IPS-18c (cell line): ENCODE measurements around the gene ADARB2.
"Not testable (repeated sequence)": the region's sequence is repeated elsewhere in the genome, so short reads cannot be mapped to it uniquely, and the experiment has no call there.

Source experiments
- H3K4me3 ChIP-seq: 2 replicates; pipeline ENCODE4 v1.7.0; 2013; ENCODE audit warnings: low read depth, mild to moderate bottlenecking, low read length, moderate library complexity; ENCODE audit not compliant: insufficient read depth
- H3K9me3 ChIP-seq: one replicate; pipeline ENCODE4 v1.6.1; 2013; ENCODE audit warnings: mild to moderate bottlenecking, low read length, moderate library complexity; ENCODE audit not compliant: control insufficient read depth, insufficient read depth

Gene ADARB2

DNA sequence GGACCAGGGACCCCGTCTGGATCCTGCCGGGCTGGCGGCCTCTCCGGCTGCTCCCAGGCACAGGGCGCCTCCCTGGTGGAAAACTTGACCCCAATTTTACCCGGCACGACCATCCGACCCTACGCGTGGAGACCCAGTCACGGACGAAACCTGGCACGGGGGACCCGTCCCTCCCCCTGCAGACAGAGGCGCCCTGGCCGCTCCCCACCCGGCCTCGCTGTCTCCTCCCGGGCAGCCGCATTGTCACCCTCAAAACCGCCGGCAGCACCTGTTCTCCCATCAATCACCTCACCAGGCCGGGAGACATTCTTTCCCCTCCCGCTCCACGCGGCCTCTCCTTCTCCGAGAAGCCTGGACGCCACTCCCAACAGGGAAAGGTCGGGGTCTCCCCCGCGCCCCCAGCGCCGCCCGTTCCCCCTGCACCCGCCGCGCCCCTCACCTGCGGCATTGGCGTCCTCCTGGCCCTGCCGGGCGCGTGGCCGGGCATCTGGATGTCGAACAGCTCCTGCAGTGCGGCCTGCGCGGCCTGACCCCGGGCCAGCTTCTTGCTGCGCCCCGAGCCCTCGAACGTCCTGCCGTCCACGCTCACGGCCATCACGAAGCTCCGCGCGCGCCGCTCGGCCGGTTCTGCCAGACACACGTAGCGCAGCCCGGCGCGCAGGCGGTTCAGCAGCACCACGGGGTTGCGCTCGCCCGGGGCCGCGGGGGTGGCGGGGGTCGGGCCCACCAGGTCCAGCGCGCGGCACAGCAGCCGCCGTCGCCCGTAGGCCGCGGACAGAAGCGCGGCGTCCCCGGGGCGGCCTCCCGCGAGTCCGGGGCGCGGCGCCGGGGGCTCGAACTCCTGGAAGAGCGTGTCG is 374.5 kb downstream of the ADARB2 start:
- no peak overlapping the region for H3K4me3 ChIP-seq
- H3K9me3 ChIP-seq, result no peaks in the 10 kb centered on the region

DNA sequence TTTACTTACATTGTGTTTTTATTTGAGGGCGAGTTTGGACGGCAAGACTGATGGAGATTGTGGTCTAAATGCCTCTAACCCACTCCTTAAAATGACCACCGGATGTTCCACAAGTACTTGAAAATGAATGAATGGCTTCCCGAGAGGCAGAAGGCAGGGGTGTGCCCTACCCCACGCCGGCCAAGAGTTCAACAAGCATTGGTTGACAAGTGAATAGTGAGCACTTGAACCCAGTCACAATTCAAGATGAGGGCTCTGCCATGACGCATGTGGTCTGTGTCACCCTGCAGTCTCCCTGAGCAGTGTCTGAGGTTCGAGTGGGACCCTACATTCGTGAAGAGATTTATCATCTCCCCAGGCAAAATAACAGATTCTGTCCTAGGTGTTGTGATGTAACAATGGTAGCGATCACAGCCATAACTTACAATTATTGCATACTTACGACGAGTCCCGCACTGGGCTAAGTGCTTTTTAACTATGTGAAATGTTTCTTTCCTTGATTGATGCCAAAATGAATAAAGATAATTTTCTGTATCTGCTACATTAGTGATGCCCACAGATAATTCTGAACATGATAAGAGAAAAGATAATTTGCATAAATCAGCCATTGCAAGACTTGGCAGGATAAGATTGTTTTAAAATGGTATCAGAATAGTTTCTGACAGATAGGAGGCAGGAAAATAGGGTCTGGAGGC is 375.8 kb downstream of the ADARB2 start:
- Histone ChIP-seq H3K4me3 (no peak overlapping the region), H3K9me3 (no peaks in the 10 kb centered on the region)

DNA sequence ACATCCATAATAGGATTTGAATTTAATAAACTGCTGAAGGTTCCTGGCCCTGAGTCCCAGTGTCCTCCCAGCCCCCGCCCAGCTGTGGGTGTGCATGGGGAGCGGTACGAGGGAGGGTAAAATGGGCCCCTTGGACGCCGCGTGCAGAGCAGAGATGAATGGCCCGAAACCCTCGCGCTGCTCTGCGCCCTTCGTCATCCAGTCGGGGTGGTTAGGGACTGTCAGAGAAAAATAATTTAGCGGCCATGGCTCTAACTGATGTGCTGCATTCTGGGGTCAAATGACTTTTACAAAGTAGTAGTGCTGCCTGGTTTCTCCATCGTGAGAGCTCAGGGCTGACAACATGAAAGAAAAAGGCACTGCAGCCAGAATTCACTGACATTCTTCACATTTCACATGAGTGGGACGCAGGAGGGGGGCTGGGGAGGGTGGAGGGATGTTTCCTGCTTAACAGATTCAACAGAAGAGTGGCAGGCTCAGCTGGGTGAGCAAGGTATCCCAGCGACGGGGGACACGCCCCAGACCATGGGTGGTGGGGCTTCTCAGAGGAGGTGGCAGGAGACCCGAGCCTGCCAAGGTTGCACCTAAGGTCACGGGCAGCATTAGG is 376.7 kb downstream of the ADARB2 start:
- H3K9me3 ChIP-seq, result no peaks in the 10 kb centered on the region
- H3K4me3 ChIP-seq, result no peak overlapping the region

DNA sequence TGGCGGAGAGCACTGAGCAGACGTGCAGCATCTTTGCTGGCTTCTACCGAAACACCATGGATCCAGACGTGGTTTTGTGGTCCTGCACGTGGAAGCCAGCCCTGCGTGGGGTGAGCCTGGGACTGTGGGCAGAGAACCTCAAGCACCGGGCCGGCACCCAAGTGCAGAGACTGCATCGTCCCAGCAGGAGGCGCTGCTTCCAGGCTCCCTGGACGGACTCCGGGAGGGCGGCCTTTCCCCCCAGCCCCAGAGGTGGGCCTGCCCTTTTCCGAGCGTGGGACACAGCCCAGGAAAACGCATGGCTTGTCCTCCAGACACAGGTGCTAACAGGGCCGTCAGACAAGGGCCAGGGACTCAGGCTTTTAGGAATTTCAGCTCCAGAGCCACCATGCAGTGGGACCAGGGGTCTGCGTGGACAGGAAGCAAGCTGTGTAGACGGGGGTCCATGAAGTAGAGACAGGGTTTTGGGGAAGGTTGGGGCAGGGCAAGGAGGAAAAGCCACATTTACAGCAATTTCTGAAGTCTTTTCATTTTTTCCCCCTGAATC is 377.2 kb downstream of the ADARB2 start:
- H3K4me3 ChIP-seq, result no peak overlapping the region

DNA sequence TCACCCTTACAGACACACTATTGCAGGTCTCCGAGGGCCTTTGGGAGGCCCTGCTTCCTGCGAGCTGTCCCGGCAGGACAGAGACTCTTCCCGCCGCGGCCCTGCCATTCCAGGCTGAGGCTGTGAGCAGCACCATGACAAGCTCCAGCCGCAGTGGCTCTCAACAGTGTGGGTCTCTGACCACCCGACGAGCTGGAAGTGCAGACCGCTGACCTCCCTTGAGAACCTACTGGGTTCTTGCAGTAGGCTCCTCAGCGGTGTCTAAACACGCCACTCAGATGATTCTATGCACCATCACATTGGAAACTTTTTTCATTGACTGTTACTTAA is 377.7 kb downstream of the ADARB2 start:
- no peaks in the 10 kb centered on the region for H3K9me3 ChIP-seq
- no peak overlapping the region for H3K4me3 ChIP-seq

More for the DNA sequence above, 377.2 kb downstream of the ADARB2 start:
- no peaks in the 10 kb centered on the region for H3K9me3 ChIP-seq

DNA sequence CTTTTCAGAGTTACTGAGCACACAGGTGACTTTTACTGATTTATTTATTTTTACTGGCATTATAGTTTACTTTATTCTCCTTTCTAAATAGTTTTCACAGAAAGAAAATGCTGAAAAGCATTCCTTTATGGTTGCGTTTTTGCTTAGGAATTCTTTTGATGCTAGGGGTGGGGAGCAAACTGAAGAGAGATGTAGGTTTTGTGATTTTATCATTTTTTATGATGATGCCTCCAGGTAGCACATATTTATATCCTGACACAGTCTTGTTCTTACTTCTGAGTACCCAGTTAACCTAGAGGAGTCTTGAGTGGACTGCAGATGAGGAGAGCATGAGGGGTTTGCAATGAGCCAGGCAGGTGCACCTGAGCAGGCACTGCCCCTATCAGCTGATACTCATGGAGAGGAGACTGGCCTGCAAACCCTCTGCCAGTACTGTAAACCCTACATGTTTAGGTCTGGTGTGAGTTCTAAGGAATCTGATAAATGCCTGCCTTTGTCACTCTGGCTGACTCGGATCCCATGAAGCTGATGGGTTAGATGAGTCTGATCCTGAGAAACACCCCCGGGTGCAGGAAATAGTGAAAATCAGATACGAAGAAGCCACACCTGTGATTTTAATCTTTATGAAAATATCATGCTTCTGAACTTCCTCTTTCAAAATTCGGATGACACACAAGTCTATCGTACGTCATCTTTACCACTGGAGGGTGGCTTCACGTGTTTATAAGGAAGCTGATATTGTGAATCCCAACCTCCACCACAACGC is 378.3 kb downstream of the ADARB2 start:
- H3K9me3 ChIP-seq, result no peaks in the 10 kb centered on the region
- no peak overlapping the region for H3K4me3 ChIP-seq

DNA sequence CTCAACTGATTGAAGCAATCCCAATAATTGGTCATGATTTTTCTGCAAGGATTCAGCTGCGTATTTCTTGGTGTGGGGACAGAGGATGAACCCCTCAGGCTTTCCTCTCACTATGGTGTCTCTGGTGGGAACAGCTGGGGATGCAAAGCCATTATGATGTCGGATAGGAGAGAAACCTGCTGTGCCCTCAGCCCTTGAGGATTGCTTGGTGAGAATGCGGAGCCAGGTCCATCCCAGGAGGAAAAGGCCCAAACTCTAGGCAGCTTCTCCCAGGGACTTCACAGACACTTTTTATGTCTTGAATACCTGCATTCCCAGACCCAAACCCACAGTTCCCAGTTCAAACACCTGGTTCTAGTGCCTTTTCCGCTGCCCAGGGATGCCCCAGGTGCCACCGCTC is 379.2 kb downstream of the ADARB2 start:
- no peaks in the 10 kb centered on the region for H3K9me3 ChIP-seq
- H3K4me3 ChIP-seq, result no peak overlapping the region

DNA sequence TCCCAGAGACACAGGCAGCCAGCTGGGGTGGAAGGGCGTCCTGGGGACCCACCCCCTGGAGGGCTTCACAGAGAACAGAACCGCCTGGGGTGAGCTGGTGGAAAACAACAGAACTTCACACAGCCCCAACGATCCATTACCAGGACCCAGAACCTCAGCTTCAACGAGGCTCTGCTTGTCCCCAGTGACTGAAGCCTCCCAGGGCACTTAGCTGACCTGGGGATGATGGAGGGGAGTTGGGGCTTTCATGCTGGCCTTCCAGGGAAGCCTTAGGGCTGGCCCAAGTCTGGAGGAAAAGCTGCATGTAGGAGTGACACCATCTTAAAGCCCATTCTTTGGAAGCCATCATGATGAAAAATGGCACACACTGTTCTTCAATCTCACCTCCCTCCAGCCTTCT is 381.0 kb downstream of the ADARB2 start:
- Histone ChIP-seq H3K9me3 (no peaks in the 10 kb centered on the region), H3K4me3 (no peak overlapping the region)

DNA sequence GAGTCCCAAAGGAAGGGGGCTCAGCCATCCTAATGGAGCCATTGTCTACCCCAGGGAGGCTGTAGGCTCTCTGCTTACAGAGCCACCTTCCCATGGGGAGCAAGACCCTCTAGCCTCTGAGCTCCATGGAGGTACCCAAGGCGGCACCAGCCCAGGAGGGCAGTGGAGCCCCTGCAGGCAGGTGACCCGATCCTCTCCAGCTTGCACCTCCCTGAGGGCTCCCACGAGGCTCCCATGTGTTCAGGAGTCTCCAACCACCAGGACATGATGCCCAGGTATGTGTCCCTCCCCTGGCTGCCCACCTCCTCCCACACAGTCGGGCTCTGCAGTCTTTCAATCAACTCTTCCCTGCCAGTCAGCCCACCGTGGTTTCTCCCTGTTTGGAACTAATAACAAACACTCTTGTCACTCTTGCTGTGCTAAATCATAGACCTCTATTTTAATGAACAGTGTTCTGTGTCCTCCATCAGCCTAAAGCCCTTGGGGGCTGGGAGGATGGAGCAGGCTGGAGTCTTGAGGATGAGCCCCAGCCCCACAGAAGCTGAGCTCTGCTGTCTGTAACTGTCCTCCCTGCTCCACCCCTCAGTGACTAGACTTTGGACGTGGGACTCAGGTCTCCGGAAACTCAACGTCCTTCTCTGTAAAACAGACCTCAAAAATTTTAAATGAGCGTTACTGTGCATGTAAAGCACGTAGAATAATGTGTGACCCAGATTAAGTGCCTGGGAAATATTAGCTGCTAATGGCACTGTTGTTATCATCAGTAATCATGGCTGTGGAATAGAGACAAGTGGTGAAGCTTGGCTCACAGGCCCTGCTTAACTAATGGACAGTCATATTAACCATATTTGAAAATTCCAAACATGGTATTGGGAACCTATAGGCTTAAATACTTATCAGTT is 382.3 kb downstream of the ADARB2 start:
- no peaks in the 10 kb centered on the region for H3K9me3 ChIP-seq
- no peak overlapping the region for H3K4me3 ChIP-seq

DNA sequence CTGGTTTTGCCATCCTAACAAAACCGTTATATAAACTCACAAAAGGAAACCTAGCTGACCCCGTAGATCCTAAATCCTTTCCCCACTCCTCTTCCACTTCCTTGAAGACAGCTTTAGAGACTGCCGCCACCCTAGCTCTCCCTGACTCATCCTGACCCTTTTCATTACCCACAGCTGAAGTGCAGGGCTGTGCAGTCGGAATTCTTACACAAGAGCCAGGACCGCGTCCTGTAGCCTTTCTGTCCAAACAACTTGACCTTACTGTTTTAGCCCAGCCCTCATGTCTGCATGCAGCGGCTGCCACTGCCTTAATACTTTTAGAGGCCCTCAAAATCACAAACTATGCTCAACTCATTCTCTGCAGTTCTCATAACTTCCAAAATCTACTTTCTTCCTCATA is 385.0 kb downstream of the ADARB2 start:
- H3K4me3 ChIP-seq, H3K9me3 ChIP-seq: not testable (repeated sequence)

DNA sequence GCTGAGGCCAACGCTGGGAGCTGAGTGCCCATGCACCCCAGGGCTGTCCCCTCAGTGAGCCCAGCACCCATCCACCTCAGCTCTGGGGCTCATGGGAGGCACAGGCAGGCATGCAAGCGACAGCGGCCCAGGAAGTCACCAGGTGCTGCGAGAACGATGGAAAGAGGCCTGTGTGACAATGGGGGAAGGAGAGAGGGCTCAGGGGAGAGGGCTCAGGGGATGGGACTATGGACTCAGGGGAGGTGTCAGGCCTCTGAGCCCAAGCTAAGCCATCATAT is 388.6 kb downstream of the ADARB2 start:
- H3K4me3 ChIP-seq, result no peak overlapping the region
- no peaks in the 10 kb centered on the region for H3K9me3 ChIP-seq

DNA sequence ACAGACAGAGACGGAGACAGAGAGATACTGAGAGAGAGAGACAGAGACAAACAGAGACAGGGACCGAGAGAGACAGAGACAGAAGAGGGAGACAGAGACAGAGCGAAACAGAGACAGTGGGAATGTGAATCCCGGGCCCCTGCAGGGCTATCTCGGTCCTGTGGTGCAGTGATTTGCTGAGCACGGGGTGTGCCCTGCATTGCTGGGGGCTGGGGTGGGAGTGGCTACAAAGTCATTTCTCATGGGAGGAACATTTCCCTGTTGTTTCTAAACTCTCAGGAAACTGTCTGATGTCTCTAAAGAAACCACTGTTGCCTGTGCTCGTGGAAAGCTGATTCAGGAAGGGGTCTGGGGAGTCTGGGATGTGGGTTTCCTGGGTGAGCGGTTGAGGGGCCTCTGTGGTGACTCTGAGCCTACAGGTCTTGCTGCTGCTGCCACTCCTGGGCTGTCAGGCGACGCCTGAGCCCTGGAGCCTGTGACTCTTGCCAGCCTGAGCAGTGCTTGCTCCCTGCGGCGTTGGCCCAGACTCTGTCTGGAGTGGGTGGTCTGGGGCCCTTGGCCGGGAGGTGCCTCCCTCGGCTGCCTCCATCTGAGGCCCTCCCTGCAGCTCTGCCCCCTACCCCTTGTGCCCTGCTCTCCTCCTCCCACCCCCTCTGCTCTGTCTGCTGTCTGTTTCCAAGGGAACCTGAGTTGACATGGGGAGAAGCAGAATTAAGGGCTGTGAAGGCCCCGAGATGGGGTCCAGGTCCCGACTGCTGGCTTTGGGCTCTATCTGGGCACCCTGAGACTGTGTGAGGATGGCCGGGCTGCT is 389.2 kb downstream of the ADARB2 start:
- Histone ChIP-seq H3K9me3 (no peaks in the 10 kb centered on the region), H3K4me3 (no peak overlapping the region)

DNA sequence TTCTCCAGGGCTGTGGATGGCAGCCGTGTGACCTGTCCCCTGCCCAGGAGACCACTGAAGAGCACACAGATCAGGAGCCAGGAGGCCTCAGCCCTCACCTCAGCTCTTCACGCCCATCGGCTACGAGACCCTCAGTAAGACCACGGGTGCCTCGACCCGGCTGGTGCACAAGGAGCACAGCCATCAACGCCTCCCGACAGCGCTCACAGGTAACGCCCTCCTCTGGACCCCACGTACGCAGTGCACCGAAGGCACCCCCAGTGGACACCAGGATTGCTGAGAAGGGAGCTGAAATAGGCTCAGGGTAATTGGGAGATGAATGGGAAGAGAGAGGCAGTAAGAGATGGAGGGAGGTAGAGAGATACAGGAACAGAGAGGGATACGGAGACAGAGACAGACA is 389.8 kb downstream of the ADARB2 start:
- Histone ChIP-seq H3K9me3 (no peaks in the 10 kb centered on the region), H3K4me3 (no peak overlapping the region)

DNA sequence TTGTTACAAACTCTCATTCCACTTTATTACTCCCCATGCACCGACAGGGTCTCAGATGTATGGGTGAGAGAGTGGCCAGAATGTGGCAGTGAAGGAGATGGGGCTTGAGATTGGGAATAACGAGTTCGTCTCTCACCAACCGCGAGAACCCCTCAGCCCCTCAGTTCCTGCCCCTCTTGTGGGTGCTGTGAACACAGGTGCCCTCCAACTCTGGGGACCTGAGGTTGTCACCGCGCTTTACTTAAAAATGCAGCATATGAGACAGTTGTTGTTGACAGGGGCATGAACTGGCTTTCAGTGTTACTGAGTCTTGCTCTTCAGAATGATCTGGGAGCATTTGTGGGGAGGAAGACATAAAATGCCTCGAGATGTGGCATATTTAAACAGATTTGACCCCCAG is 391.1 kb downstream of the ADARB2 start:
- Histone ChIP-seq H3K9me3 (no peaks in the 10 kb centered on the region), H3K4me3 (no peak overlapping the region)

DNA sequence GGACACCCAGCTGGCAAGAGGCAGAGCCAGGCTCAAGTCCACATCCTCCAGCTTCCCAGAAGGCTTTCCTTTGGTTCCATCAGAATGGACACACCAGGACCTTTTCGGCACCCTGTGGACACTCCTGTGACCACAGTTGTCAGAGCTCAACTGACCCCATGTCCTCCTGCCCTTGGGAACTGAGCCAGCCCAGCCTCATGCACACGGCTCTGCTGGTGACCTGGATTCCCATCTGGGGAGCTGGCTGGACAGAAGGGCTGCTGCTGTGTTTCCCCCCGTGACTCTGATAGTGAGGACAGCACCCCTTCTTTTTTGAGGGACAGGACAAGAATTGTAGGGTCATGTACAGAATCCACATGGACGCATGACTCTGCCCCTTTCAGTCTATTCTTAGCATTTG is 392.0 kb downstream of the ADARB2 start:
- no peak overlapping the region for H3K4me3 ChIP-seq
- H3K9me3 ChIP-seq, result no peaks in the 10 kb centered on the region

DNA sequence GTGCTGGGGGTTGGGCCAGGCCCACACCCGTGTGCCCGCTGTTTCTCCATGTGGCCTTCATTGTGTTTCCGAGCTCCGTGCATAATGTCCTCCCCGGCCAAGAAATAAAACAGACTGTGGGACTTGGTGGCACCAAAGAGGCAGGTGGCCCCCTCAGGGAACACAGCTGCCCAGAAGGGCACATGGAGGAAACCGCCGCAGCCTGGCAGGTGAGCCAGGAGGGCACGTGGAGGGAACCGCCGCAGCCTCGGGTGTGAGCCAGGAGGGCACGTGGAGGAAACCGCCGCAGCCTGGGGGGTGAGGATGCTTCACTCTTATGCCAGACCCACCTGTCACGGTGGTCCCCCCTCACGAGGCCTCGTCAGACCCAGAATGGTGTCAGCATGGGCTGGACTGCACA is 392.5 kb downstream of the ADARB2 start:
- Histone ChIP-seq H3K4me3 (no peak overlapping the region), H3K9me3 (no peaks in the 10 kb centered on the region)
